Measurements from ENCODE around the gene BZW1.

- TF ChIP-seq CTCF (IDR thresholded peaks at IDR 0.05; ENCODE audit: low read depth, low read length) (no peak), POLR2A (IDR thresholded peaks at IDR 0.05; ENCODE audit: extremely low read depth, insufficient read length) (no peak), MAX (IDR thresholded peaks at IDR 0.05; ENCODE audit: low read depth, low read length) (no peak)
Observed at GRCh38 chr2:200814917-200815316, 3.2 kb downstream of the BZW1 start.

Data from NB4 (cell line).